Neural cell (in vitro differentiated cells): ENCODE data around the gene CHCHD10.

Source experiments
- EP300 ChIP-seq: fragments of 450-650 bp; conservative IDR thresholded peaks from 2 replicates; pipeline ENCODE4 v1.6.1; 2014; ENCODE audit warnings: antibody characterized with exemption, mild to moderate bottlenecking, moderate library complexity; ENCODE audit not compliant: poor library complexity, severe bottlenecking
- EZH2 ChIP-seq: fragments of 200-600, 300-800 bp; shearing (Covaris generic), sonication (generic); IDR thresholded peaks from 2 replicates; pipeline ENCODE4 v1.6.1; 2014; ENCODE audit warnings: antibody characterized with exemption, low read length, borderline replicate concordance, mild to moderate bottlenecking; ENCODE audit not compliant: insufficient read depth, poor library complexity, severe bottlenecking
- MXI1 ChIP-seq: fragments of 450-650 bp; conservative IDR thresholded peaks from 2 replicates; pipeline ENCODE4 v1.6.1; 2014; ENCODE audit warnings: antibody characterized with exemption, mild to moderate bottlenecking; ENCODE audit not compliant: poor library complexity, severe bottlenecking
- POLR2AphosphoS5 ChIP-seq: IDR thresholded peaks from 2 replicates; pipeline ENCODE4 v1.6.1; 2012
- RAD21 ChIP-seq: fragments of 450-650 bp; conservative IDR thresholded peaks from 2 replicates; pipeline ENCODE4 v1.6.1; 2014; ENCODE audit warnings: antibody characterized with exemption, mild to moderate bottlenecking, moderate library complexity
- SMC3 ChIP-seq: fragments of 450-650 bp; conservative IDR thresholded peaks from 2 replicates; pipeline ENCODE4 v1.6.1; 2014; ENCODE audit warnings: antibody characterized with exemption, mild to moderate bottlenecking, moderate library complexity; ENCODE audit not compliant: poor library complexity
- TAF1 ChIP-seq: IDR thresholded peaks from 2 replicates; pipeline ENCODE4 v1.6.1; 2012; ENCODE audit warnings: low read depth
- TF ChIP-seq, protein P1 (sequence below): fragments of 450-650 bp; IDR thresholded peaks from 2 replicates; pipeline ENCODE4 v1.5.1; 2014; ENCODE audit warnings: antibody characterized with exemption, mild to moderate bottlenecking, moderate library complexity; ENCODE audit not compliant: poor library complexity, severe bottlenecking
- TF ChIP-seq, protein P2 (sequence below): IDR thresholded peaks from 2 replicates; pipeline ENCODE4 v1.6.1; 2012; ENCODE audit warnings: borderline replicate concordance

DNA sequence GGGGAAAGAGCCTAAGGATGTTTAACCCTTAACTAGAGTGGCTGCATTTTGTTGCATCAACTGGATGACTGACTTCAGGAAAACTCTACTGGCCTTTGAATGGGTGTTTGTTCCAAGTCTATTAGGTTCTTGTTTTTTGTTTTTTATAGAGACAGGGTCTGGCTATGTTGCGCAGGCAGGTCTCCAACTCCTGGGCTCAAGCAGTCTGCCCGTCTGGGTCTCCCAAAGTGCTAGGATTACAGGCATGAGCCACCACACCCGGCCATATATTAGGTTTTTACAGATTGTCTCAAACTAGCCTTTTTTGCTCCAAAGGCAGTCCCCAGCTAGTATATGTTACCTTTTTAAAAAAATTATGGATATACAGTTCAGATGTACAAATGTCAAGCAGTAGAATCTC is 20.1 kb upstream of the CHCHD10 start:
- TF ChIP-seq, protein P1, sequence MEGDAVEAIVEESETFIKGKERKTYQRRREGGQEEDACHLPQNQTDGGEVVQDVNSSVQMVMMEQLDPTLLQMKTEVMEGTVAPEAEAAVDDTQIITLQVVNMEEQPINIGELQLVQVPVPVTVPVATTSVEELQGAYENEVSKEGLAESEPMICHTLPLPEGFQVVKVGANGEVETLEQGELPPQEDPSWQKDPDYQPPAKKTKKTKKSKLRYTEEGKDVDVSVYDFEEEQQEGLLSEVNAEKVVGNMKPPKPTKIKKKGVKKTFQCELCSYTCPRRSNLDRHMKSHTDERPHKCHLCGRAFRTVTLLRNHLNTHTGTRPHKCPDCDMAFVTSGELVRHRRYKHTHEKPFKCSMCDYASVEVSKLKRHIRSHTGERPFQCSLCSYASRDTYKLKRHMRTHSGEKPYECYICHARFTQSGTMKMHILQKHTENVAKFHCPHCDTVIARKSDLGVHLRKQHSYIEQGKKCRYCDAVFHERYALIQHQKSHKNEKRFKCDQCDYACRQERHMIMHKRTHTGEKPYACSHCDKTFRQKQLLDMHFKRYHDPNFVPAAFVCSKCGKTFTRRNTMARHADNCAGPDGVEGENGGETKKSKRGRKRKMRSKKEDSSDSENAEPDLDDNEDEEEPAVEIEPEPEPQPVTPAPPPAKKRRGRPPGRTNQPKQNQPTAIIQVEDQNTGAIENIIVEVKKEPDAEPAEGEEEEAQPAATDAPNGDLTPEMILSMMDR = no peak
- TF ChIP-seq, protein P2, sequence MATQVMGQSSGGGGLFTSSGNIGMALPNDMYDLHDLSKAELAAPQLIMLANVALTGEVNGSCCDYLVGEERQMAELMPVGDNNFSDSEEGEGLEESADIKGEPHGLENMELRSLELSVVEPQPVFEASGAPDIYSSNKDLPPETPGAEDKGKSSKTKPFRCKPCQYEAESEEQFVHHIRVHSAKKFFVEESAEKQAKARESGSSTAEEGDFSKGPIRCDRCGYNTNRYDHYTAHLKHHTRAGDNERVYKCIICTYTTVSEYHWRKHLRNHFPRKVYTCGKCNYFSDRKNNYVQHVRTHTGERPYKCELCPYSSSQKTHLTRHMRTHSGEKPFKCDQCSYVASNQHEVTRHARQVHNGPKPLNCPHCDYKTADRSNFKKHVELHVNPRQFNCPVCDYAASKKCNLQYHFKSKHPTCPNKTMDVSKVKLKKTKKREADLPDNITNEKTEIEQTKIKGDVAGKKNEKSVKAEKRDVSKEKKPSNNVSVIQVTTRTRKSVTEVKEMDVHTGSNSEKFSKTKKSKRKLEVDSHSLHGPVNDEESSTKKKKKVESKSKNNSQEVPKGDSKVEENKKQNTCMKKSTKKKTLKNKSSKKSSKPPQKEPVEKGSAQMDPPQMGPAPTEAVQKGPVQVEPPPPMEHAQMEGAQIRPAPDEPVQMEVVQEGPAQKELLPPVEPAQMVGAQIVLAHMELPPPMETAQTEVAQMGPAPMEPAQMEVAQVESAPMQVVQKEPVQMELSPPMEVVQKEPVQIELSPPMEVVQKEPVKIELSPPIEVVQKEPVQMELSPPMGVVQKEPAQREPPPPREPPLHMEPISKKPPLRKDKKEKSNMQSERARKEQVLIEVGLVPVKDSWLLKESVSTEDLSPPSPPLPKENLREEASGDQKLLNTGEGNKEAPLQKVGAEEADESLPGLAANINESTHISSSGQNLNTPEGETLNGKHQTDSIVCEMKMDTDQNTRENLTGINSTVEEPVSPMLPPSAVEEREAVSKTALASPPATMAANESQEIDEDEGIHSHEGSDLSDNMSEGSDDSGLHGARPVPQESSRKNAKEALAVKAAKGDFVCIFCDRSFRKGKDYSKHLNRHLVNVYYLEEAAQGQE = no peak
- TF ChIP-seq RAD21 (no peak), POLR2AphosphoS5 (no peak), SMC3 (no peak), MXI1 (no peak), EZH2 (no peak), TAF1 (no peak), EP300 (no peak)
